Fibroblast of lung (primary cell): ENCODE data around the gene ENPP6. TPM values are rescaled to one million over a fixed set of nuclear protein-coding genes. Genes with fewer than 3 reads are reported as not detected.
A peak's percentile ranks its signal among the peaks of the same experiment; 100 is the strongest.

Source experiments
- DNase-seq, 2 donors: peaks; one replicate each; pipeline versions ENCODE4 v3.0.0 to v3.0.0-alpha.2; 2010; ENCODE audit warnings: low read depth in 2 of 2
- H2AFZ ChIP-seq: 2 replicates; pipeline ENCODE4 v1.5.1; 2012; ENCODE audit warnings: low read length, control low read depth, inconsistent platforms
- H3K27ac ChIP-seq: 2 replicates; pipeline ENCODE4 v1.5.1; 2011; ENCODE audit warnings: low read length, control low read depth; ENCODE audit not compliant: insufficient read depth
- H3K27me3 ChIP-seq: 2 replicates; pipeline ENCODE4 v1.5.1; 2011; ENCODE audit warnings: mild to moderate bottlenecking, low read length; ENCODE audit not compliant: control insufficient read depth, insufficient read depth
- H3K36me3 ChIP-seq: 2 replicates; pipeline ENCODE4 v1.5.1; 2011; ENCODE audit warnings: low read length; ENCODE audit not compliant: control insufficient read depth, insufficient read depth
- H3K4me1 ChIP-seq: 2 replicates; pipeline ENCODE4 v1.5.1; 2011; ENCODE audit warnings: low read length; ENCODE audit not compliant: control insufficient read depth, insufficient read depth; ENCODE audit errors: extremely low read depth
- H3K4me2 ChIP-seq: 2 replicates; pipeline ENCODE4 v1.5.1; 2011; ENCODE audit warnings: low read length, control low read depth; ENCODE audit not compliant: insufficient read depth; ENCODE audit errors: extremely low read depth
- H3K4me3 ChIP-seq, 4 experiments: fragments of 200-600 bp in 1 of 4; sonication (generic) in 1 of 4; replicated peaks in 1 of 4; 2 replicates each; pipeline ENCODE4 v1.5.1; 2011 to 2016; ENCODE audit warnings: low read length in 4 of 4, low read depth in 3 of 4, mild to moderate bottlenecking in 3 of 4, control low read depth in 2 of 4, inconsistent platforms in 1 of 4, mixed read lengths in 1 of 4; ENCODE audit not compliant: insufficient read depth in 1 of 4; ENCODE audit errors: control extremely low read depth in 1 of 4
- H3K79me2 ChIP-seq: 2 replicates; pipeline ENCODE4 v1.5.1; 2012; ENCODE audit warnings: mild to moderate bottlenecking, low read length, inconsistent platforms; ENCODE audit not compliant: control insufficient read depth, insufficient read depth
- H3K9ac ChIP-seq: 2 replicates; pipeline ENCODE4 v1.5.1; 2011; ENCODE audit warnings: mild to moderate bottlenecking, low read length, control low read depth; ENCODE audit not compliant: insufficient read depth
- H3K9me3 ChIP-seq: 2 replicates; pipeline ENCODE4 v1.5.1; 2012; ENCODE audit warnings: low read depth, low read length; ENCODE audit not compliant: control insufficient read depth, insufficient read depth
- H4K20me1 ChIP-seq: 2 replicates; pipeline ENCODE4 v1.5.1; 2011; ENCODE audit warnings: low read length; ENCODE audit not compliant: control insufficient read depth, insufficient read depth; ENCODE audit errors: extremely low read depth
- EZH2 ChIP-seq: IDR thresholded peaks from 2 replicates; pipeline ENCODE4 v1.5.1; 2012; ENCODE audit warnings: low read length, control low read depth, mild to moderate bottlenecking; ENCODE audit errors: missing control alignments
- polyA plus RNA-seq, 2 donors: library from polyadenylated mRNA; depleted of rRNA in 1 of 2; stranded (reverse) in 1 of 2; unstranded in 1 of 2; fragments of >200 nt; gene quantifications; 2 replicates each; pipeline ENCODE4 v1.2.1, GENCODE V29; 2011 to 2012; ENCODE audit warnings: missing spikeins in 1 of 2
- total RNA-seq: library from RNA; depleted of rRNA; stranded (reverse); fragments of >200 nt; gene quantifications from 2 replicates; pipeline ENCODE4 v1.2.1, GENCODE V29; 2014
- TF ChIP-seq, protein P1 (sequence below), 2 donors: IDR thresholded peaks in 1 of 2; conservative IDR thresholded peaks in 1 of 2; 1 replicate in 1 of 2; 2 replicates in 1 of 2; pipeline ENCODE4 v1.5.1; 2011 to 2012; ENCODE audit warnings: low read length in 2 of 2, control low read depth in 1 of 2, inconsistent platforms in 1 of 2, low read depth in 1 of 2, mild to moderate bottlenecking in 1 of 2

Gene ENPP6
- total and polyA plus RNA-seq, 2 donors (not counting 1 experiment from before 2014, with no cell fraction given) = 0.17 to 0.33 TPM

DNA sequence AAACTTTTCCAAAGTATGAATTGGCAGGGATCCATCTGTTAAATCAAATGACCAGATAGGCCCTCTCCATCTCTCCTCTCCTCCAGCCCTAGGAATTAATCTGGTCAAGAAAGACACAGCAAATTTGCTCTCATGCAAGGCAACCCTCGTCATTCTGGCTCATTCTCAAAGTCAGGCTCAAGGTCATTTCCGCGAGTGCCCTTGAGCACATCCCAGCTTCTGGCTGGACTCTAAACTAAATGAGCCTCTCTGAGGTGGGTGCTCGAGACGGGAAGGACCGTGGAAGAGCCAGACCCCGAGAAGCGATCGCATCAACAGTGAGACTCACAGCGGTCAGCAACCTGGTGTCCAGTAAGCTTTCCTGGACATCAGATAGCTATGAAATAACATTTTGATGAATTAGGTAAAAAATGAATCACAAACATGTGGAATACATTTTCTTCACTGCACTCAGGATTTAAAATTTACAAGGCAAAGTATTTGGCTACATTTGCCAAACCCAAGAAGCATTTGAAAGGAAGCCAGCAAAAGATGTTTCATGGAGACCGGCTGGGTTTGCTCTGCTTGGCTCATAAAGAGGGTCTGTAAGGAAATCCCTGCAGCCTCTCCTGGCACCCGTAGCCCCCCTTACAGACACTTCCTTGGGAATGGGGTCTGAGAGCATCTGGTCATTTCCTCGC, 121.0 kb downstream of the ENPP6 start:
- Histone ChIP-seq H3K36me3 (no peaks in the 10 kb centered on the region), H2AFZ (peak overlapping the region; percentile 60), H3K9me3 (no peaks in the 10 kb centered on the region), H3K79me2 (no peaks in the 10 kb centered on the region), H3K27ac (no peak overlapping the region), H4K20me1 (no peaks in the 10 kb centered on the region), H3K9ac (no peak overlapping the region), H3K4me1 (peaks cover 3% of the 10 kb centered on the region), H3K4me3 (peak overlapping the region in 3 of 4 experiments; percentile 35 to 54 (median 52)), H3K27me3 (no peaks in the 10 kb centered on the region), H3K4me2 (peak overlapping the region; percentile 51)
- peak; percentile 20 to 84 for DNase-seq
- TF ChIP-seq, protein P1, sequence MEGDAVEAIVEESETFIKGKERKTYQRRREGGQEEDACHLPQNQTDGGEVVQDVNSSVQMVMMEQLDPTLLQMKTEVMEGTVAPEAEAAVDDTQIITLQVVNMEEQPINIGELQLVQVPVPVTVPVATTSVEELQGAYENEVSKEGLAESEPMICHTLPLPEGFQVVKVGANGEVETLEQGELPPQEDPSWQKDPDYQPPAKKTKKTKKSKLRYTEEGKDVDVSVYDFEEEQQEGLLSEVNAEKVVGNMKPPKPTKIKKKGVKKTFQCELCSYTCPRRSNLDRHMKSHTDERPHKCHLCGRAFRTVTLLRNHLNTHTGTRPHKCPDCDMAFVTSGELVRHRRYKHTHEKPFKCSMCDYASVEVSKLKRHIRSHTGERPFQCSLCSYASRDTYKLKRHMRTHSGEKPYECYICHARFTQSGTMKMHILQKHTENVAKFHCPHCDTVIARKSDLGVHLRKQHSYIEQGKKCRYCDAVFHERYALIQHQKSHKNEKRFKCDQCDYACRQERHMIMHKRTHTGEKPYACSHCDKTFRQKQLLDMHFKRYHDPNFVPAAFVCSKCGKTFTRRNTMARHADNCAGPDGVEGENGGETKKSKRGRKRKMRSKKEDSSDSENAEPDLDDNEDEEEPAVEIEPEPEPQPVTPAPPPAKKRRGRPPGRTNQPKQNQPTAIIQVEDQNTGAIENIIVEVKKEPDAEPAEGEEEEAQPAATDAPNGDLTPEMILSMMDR (conservative IDR thresholded peaks at IDR 0.05 in 1 of 2, IDR thresholded peaks at IDR 0.05 in 1 of 2; ENCODE audit: low read depth in 1 of 2, low read length in 2 of 2) = no peak
- TF ChIP-seq EZH2 = no peak

DNA sequence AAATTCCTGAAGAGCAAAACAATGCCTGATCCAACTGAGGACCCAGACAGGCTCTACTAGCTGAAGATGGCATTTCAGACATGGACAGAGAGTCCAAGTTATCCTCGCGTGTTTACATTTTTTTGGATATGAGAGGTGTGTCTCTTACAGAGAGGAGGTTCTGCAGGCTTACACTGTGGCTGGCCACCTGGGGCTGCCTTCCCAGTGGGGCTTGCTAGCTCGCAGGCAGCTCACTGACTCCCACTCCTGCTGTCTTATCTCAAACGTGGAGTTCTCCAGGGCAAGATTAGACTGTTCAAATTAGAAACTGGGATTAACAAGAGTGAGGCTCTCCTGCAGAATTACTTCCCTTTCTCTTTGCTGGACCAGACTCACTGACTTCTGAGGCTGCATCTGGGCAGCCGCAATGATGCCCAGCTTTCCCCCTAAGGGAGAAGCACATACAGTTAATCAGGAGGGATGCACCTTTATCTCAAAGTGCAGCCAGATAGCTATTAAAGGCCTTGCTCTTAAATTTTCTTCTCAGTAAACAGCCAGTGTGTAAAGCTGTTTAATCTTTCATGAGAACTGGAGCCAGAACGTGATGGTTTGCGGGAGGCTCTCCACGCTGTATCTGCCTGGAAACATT, 123.0 kb downstream of the ENPP6 start:
- no peaks in the 10 kb centered on the region for H3K79me2 ChIP-seq
- no peak overlapping the region for H3K27ac ChIP-seq
- no peaks in the 10 kb centered on the region for H3K9me3 ChIP-seq
- H3K36me3 ChIP-seq = no peaks in the 10 kb centered on the region
- no peak for DNase-seq
- H4K20me1 ChIP-seq = no peaks in the 10 kb centered on the region
- H3K4me1 ChIP-seq = peaks cover 3% of the 10 kb centered on the region
- H3K4me2 ChIP-seq = no peak overlapping the region
- no peak overlapping the region for H2AFZ ChIP-seq
- H3K9ac ChIP-seq = no peak overlapping the region
- no peaks in the 10 kb centered on the region for H3K27me3 ChIP-seq
- H3K4me3 ChIP-seq = no peak overlapping the region
- TF ChIP-seq, protein P1 (conservative IDR thresholded peaks at IDR 0.05 in 1 of 2, IDR thresholded peaks at IDR 0.05 in 1 of 2; ENCODE audit: low read depth in 1 of 2, low read length in 2 of 2) = no peak

DNA sequence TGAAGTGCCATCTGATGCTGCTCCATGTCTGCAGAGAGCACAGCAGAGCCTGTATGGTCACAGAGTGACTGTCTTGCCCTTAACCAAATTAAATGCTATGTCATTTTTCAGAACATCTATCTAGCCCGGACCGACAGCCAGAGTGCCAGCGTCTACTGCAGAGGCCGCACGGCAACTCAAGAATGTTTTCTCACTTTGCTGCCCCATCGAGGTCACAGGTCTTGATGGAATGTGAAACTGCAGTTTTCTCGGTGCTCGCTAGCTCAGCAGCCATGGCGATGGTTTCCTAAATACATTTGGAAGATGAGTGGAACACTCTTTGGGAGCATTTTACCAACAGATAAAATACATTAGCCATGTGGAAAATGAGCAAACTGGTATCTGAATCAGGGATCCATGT, 125.7 kb downstream of the ENPP6 start:
- Histone ChIP-seq H4K20me1 (no peaks in the 10 kb centered on the region), H3K79me2 (no peaks in the 10 kb centered on the region), H3K4me3 (no peak overlapping the region), H3K4me2 (no peak overlapping the region), H2AFZ (no peak overlapping the region), H3K4me1 (no peaks in the 10 kb centered on the region), H3K9ac (no peak overlapping the region), H3K36me3 (no peaks in the 10 kb centered on the region), H3K9me3 (no peaks in the 10 kb centered on the region), H3K27me3 (no peaks in the 10 kb centered on the region), H3K27ac (no peak overlapping the region)
- no peak for DNase-seq
- TF ChIP-seq, protein P1 (conservative IDR thresholded peaks at IDR 0.05 in 1 of 2, IDR thresholded peaks at IDR 0.05 in 1 of 2; ENCODE audit: low read depth in 1 of 2, low read length in 2 of 2) = no peak
- TF ChIP-seq EZH2 = no peak
